WI38 (cell line): Measurements from ENCODE around the gene UEVLD.

Experiments used
- H3K4me3 ChIP-seq: 2 replicates; pipeline ENCODE4 v1.5.1; 2011; ENCODE audit warnings: low read depth, mild to moderate bottlenecking, control low read depth, low read length
- CTCF ChIP-seq: IDR thresholded peaks from 2 replicates; pipeline ENCODE4 v1.5.1; 2012; ENCODE audit warnings: low read depth, mild to moderate bottlenecking, control low read depth, low read length

Gene UEVLD

GRCh38 chr11:18495271-18495670, 93.3 kb downstream of the UEVLD start:
- no peak for TF ChIP-seq CTCF
- H3K4me3 ChIP-seq: no peak overlapping the region

GRCh38 chr11:18493310-18493709, 95.2 kb downstream of the UEVLD start:
- TF ChIP-seq CTCF: no peak
- no peak overlapping the region for H3K4me3 ChIP-seq

- TF ChIP-seq CTCF: no peak
Observed at GRCh38 chr11:18492888-18493287, 95.6 kb downstream of the UEVLD start.

DNA sequence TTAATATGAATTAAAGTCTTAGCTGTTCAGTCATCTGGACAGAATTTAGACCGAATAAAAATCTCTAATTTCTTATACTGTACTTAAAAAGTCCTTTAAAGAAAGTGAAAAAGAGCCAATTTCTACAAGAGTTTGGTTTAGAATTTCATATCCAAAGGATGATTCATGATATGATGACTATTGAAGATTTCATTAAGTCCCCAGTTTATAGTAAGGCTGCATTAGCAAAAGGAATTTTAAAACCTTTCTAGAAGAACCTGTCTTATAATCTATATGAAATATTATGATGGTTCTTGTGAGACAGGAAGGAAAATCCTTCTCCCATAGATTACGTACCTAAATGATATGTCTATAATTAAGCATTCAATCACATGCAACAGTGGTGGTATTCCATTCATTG, 96.6 kb downstream of the UEVLD start:
- H3K4me3 ChIP-seq: no peak overlapping the region
- TF ChIP-seq CTCF: no peak

More at GRCh38 chr11:18492888-18493287, 95.6 kb downstream of the UEVLD start:
- no peak overlapping the region for H3K4me3 ChIP-seq

- no peak overlapping the region for H3K4me3 ChIP-seq
- no peak for TF ChIP-seq CTCF
Observed at GRCh38 chr11:18490736-18491485, 97.6 kb downstream of the UEVLD start.

DNA sequence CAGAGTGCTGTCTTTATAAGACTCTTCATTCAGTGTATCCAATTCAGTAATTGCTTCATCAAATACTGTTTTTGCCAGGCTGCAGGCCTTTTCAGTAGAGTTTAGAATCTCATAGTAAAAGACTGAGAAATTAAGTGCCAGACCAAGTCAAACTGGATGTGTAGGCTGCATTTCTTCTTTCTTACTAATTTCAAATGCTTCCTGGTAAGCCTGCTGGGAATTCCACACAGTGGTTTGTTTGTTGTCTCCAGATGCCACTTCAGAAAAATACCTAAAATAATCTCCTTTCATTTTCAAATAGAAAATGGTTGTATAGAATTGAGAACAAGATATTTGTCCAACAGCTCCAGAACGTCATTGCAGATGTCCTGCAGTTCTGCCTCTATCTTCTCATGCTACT, 98.2 kb downstream of the UEVLD start:
- TF ChIP-seq CTCF: no peak
- no peak overlapping the region for H3K4me3 ChIP-seq

DNA sequence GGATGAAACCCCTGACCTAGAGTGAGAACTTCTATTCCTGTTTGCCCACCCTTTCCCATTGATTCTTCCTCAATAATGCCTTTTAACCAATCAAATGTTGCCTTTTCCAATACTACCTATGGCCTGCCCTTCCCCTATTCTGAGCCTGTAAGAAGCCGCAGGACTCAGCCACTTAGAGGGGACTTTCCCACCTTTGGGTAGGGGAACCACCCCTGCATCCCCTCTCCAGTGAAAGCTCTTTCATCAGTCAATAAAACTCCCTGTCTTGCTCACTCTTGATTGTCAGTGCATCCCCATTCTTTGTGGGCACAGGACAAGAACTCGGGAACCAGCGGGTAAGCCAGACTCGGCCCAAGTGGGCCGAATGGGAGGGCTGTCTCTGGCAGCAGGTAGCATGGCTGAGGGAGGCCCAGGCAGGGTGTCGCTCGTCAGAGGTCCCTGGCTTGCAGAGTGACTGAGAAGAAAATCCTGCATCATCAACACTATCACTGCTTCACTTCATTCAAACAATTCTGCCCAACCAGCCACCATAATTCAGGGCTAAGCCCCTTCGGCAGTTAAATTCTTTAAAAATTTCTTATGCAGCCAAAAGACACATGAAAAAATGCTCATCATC, 102.5 kb downstream of the UEVLD start:
- no peak overlapping the region for H3K4me3 ChIP-seq
- no peak for TF ChIP-seq CTCF
